ENCODE data around the gene RAB3B.

GRCh38 chr1:51982161-51982560, 8.3 kb downstream of the RAB3B start:
- TF ChIP-seq POLR2AphosphoS5 (IDR thresholded peaks at IDR 0.05; ENCODE audit: low read depth, low read length) (no peak), SIN3A (IDR thresholded peaks at IDR 0.05; ENCODE audit: borderline replicate concordance, insufficient read depth, low read length) (no peak), REST (IDR thresholded peaks at IDR 0.05; ENCODE audit: insufficient read depth in 1 of 2, low read depth in 2 of 2, low read length in 2 of 2) (no peak)

Data from PFSK-1 (cell line).